Smooth muscle cell (in vitro differentiated cells): ENCODE results near the gene POLR1B. TPM values are rescaled to one million over a fixed set of nuclear protein-coding genes. Genes with fewer than 3 reads are reported as not detected.
"Not testable (repeated sequence)": the region's sequence is repeated elsewhere in the genome, so short reads cannot be mapped to it uniquely, and the experiment has no call there.

Experiments
- DNase-seq: peaks from one replicate; lab custom pipeline; 2025; ENCODE audit not compliant: unreplicated experiment; lab: John Stamatoyannopoulos, UW
- H2AFZ ChIP-seq: fragments of 200-600 bp; sonication (generic); 2 replicates; pipeline ENCODE4 v1.6.0; 2016; ENCODE audit warnings: antibody characterized with exemption, low read depth, mild to moderate bottlenecking
- H3F3A ChIP-seq: fragments of 200-600 bp; sonication (generic); 2 replicates; pipeline ENCODE4 v1.6.0; 2017; ENCODE audit warnings: antibody characterized with exemption, low read depth
- H3K27ac ChIP-seq: fragments of 200-600 bp; sonication (generic); 2 replicates; pipeline ENCODE4 v1.5.1; 2016; ENCODE audit warnings: low read depth, mild to moderate bottlenecking
- H3K27me3 ChIP-seq: fragments of 200-600 bp; sonication (generic); 2 replicates; pipeline ENCODE4 v1.6.1; 2016; ENCODE audit warnings: low read depth, mild to moderate bottlenecking
- H3K36me3 ChIP-seq: fragments of 200-600 bp; sonication (generic); 2 replicates; pipeline ENCODE4 v1.5.1; 2016; ENCODE audit warnings: low read depth
- H3K4me1 ChIP-seq: fragments of 200-600 bp; sonication (generic); 2 replicates; pipeline ENCODE4 v1.5.1; 2016; ENCODE audit warnings: low read depth
- H3K4me2 ChIP-seq: fragments of 200-600 bp; sonication (generic); 2 replicates; pipeline ENCODE4 v1.6.0; 2016; ENCODE audit warnings: mild to moderate bottlenecking
- H3K4me3 ChIP-seq: fragments of 200-600 bp; sonication (generic); 2 replicates; pipeline ENCODE4 v1.5.1; 2016; ENCODE audit warnings: mild to moderate bottlenecking
- H3K79me2 ChIP-seq: fragments of 200-600 bp; sonication (generic); 2 replicates; pipeline ENCODE4 v1.6.0; 2016; ENCODE audit warnings: low read depth, mild to moderate bottlenecking
- H3K9ac ChIP-seq: fragments of 200-600 bp; sonication (generic); 2 replicates; pipeline ENCODE4 v1.6.0; 2016; ENCODE audit warnings: low read depth
- H3K9me3 ChIP-seq: fragments of 200-600 bp; sonication (generic); replicated peaks from 2 replicates; pipeline ENCODE4 v1.5.1; 2016; ENCODE audit warnings: low read depth
- H4K20me1 ChIP-seq: fragments of 200-600 bp; sonication (generic); 2 replicates; pipeline ENCODE4 v1.6.0; 2016; ENCODE audit warnings: low read depth
- WGBS: methylation state at CpG from one replicate; pipeline ENCODE4 v1.1.7; 2016; ENCODE audit warnings: low lambda C conversion rate; 5-methylcytosine and 5-hydroxymethylcytosine counted together
- polyA plus RNA-seq: library from polyadenylated mRNA; unstranded; fragments of >200 nt; fragmentation: Nextera tagmentation; extraction: Ambion mirVana; gene quantifications from 2 replicates; pipeline ENCODE4 v1.2.1, GENCODE V29; 2016
- total RNA-seq: library from RNA; depleted of rRNA; stranded (reverse); fragments of >200 nt; gene quantifications from 2 replicates; pipeline ENCODE4 v1.2.3, GENCODE V29; 2014
- TF ChIP-seq, protein P1 (sequence below): fragments of 200-600 bp; sonication (generic); IDR thresholded peaks from 2 replicates; pipeline ENCODE4 v1.5.1; 2017; ENCODE audit warnings: borderline replicate concordance, mild to moderate bottlenecking, antibody characterized with exemption; ENCODE audit not compliant: insufficient read depth, poor library complexity, severe bottlenecking

Gene POLR1B
- total and polyA plus RNA-seq, 2 experiments from 2014 or later = 7.4 to 16.9 TPM

DNA sequence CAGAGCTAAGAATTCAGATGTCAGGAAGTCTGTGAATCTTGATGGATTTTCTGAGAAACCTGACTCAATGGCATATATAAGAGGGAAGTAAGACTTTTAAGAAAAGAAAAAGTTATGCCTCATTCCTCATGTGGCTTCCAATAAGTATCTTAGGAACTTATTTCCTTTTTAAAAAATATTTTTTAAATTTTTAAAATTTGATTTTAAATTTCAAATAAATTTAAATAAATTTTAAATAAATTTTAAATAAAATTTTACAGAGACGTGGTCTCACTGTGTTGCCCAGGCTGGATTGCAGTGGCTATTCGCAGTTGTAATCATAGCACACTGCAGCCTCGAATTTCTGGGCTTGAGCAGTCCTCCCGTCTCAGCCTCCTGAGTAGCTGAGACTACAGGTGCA lies 11.5 kb upstream of the POLR1B start:
- H3K4me2 ChIP-seq = no peak overlapping the region
- no peak overlapping the region for H3K27ac ChIP-seq
- no peak for DNase-seq
- 94% methylated on average over 4 of the region's 4 CpGs for WGBS
- no peaks in the 10 kb centered on the region for H3K4me1 ChIP-seq
- H3F3A ChIP-seq = no peaks in the 10 kb centered on the region
- no peaks in the 10 kb centered on the region for H3K9me3 ChIP-seq
- H2AFZ ChIP-seq = no peak overlapping the region
- no peak overlapping the region for H3K4me3 ChIP-seq
- H3K36me3 ChIP-seq = peaks cover 8% of the 10 kb centered on the region
- no peaks in the 10 kb centered on the region for H3K27me3 ChIP-seq
- H3K9ac ChIP-seq = no peak overlapping the region
- H3K79me2 ChIP-seq = no peaks in the 10 kb centered on the region
- no peaks in the 10 kb centered on the region for H4K20me1 ChIP-seq
- TF ChIP-seq, protein P1, sequence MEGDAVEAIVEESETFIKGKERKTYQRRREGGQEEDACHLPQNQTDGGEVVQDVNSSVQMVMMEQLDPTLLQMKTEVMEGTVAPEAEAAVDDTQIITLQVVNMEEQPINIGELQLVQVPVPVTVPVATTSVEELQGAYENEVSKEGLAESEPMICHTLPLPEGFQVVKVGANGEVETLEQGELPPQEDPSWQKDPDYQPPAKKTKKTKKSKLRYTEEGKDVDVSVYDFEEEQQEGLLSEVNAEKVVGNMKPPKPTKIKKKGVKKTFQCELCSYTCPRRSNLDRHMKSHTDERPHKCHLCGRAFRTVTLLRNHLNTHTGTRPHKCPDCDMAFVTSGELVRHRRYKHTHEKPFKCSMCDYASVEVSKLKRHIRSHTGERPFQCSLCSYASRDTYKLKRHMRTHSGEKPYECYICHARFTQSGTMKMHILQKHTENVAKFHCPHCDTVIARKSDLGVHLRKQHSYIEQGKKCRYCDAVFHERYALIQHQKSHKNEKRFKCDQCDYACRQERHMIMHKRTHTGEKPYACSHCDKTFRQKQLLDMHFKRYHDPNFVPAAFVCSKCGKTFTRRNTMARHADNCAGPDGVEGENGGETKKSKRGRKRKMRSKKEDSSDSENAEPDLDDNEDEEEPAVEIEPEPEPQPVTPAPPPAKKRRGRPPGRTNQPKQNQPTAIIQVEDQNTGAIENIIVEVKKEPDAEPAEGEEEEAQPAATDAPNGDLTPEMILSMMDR = no peak

DNA sequence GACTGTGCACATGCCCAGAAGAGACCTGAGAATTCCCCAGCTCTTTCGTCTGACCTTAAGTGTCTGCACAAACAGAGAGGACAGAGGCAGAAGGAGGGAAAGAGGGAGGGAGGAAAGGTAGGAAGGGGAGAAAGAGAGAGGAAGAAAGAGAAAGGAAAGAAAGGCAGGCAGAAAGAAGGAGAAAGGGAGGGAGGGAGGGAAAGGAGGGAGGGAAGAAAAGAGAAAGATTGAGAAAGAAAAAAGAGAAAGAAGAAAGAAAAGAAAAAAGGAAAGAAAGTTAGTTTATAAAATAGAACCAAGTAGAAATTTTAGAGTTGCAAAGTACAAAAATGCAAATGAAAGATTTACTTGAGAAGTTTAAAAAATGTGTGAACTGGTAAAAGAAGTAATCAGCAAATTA lies 7.4 kb upstream of the POLR1B start:
- Histone ChIP-seq H3F3A (peaks cover 3% of the 10 kb centered on the region), H3K79me2 (no peaks in the 10 kb centered on the region), H3K27ac (no peak overlapping the region), H3K4me3 (no peak overlapping the region), H3K36me3 (no peaks in the 10 kb centered on the region), H3K9me3 (no peaks in the 10 kb centered on the region), H3K9ac (no peak overlapping the region), H3K4me2 (no peak overlapping the region), H3K27me3 (no peaks in the 10 kb centered on the region), H4K20me1 (no peaks in the 10 kb centered on the region), H2AFZ (no peak overlapping the region), H3K4me1 (no peaks in the 10 kb centered on the region)
- 72% methylated on average over 1 of the region's 1 CpG for WGBS
- no peak for DNase-seq
- TF ChIP-seq, protein P1 = no peak

GRCh38 chr2:112536665-112537064 lies 5.6 kb upstream of the POLR1B start:
- not testable (repeated sequence) for H2AFZ ChIP-seq, H3K27ac ChIP-seq, H3K4me3 ChIP-seq, H3K4me1 ChIP-seq, DNase-seq, H3K4me2 ChIP-seq, H3K79me2 ChIP-seq, H3K27me3 ChIP-seq, H4K20me1 ChIP-seq, H3K36me3 ChIP-seq, H3K9ac ChIP-seq, H3F3A ChIP-seq, H3K9me3 ChIP-seq

DNA sequence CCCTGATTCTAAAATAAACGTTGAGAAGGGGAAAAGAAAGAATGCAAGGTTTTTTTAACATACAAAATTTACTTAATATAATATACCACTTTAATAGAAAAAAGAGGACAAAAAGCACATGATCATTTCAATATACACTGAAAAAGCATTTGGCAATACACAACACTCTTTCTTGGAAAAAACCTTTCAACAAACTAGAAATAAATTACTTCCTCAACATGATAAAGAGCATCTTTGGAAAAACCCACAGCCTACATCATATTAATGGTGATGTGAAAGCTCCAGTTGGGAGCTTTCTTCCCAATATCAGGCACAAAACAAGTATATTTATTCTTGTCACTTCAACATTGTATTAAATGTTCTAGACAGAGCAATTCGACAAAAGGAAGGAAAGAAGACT lies 3.0 kb upstream of the POLR1B start:
- no peaks in the 10 kb centered on the region for H3K27me3 ChIP-seq
- no peak overlapping the region for H2AFZ ChIP-seq
- H3K9me3 ChIP-seq = no peaks in the 10 kb centered on the region
- TF ChIP-seq, protein P1 = no peak
- H3K4me2 ChIP-seq = no peak overlapping the region
- H3K9ac ChIP-seq = no peak overlapping the region
- peaks cover 18% of the 10 kb centered on the region for H3K79me2 ChIP-seq
- H3K27ac ChIP-seq = no peak overlapping the region
- DNase-seq = no peak
- no peaks in the 10 kb centered on the region for H4K20me1 ChIP-seq
- H3K4me1 ChIP-seq = peaks cover 14% of the 10 kb centered on the region
- H3K36me3 ChIP-seq = no peaks in the 10 kb centered on the region
- no peak overlapping the region for H3K4me3 ChIP-seq
- WGBS = 73% methylated on average over 2 of the region's 2 CpGs
- peaks cover 8% of the 10 kb centered on the region for H3F3A ChIP-seq
